A673 (cell line): ENCODE data around the gene PCDHB13.

Experiments
- CTCF ChIP-seq: fragments of 300-800, 200-600 bp; sonication (generic); conservative IDR thresholded peaks from 2 replicates; pipeline ENCODE4 v1.5.1; 2017; ENCODE audit warnings: low read depth, mild to moderate bottlenecking, antibody characterized with exemption, low read length, moderate library complexity, mixed read lengths
- EZH2 ChIP-seq: fragments of 200-600 bp; sonication (generic); IDR thresholded peaks from 2 replicates; pipeline ENCODE4 v1.6.1; 2017; ENCODE audit warnings: borderline replicate concordance, low read depth, mild to moderate bottlenecking, mixed read lengths, antibody characterized with exemption, low read length; ENCODE audit not compliant: poor library complexity, severe bottlenecking

GRCh38 chr5:141182248-141182647, 31.5 kb upstream of the PCDHB13 start, which contains the start of gene PCDHB16:
- TF ChIP-seq CTCF (peak; percentile 87), EZH2 (no peak)
